ENCODE results near the gene RBBP8NL. TPM values are rescaled to one million over a fixed set of nuclear protein-coding genes. Genes with fewer than 3 reads are reported as not detected.
A peak's percentile ranks its signal among the peaks of the same experiment; 100 is the strongest.

The RBBP8NL gene
- total and polyA plus RNA-seq, 3 experiments from 2014 or later: not detected

DNA sequence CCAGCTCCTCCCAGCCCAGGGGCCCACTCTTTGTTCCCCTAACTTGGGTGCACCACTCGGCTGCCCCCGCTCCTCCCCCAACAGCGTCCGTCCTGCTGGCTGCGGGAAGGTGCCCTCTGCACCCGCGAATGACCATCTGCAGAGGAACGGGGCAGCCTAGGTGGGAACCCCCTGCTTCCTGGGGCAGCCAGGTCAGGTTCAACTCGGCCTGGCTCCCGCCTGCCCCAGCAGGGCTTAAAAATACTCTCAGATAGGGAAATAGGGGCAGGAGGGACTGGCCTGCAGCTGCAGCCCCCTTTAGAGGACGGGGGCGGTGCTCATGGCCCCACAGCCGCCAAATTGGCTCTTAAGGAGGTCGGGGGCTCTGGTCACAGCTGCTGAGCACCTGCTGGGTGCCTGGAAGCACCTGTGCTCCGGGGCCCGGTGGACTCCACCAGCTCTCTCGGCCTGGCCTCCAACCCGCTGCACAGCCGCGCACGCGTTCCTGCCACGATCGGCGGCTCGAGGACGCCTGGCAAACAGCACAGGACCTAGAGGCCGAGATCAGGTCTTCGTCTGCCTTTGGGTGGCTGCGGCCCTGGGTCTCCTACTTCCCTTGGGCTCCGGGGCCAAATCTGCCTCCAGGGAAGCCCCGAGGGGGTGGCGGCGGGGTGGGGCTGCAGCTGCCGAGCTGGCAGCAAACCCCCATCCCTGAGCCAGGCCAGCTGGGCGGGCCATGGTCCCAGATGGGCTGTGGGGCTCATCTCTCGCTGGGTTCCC lies 59.5 kb downstream of the RBBP8NL start:
- no peak overlapping the region for H3K27ac ChIP-seq (ENCODE audit: low read depth, low read length)
- H3K9me3 ChIP-seq (ENCODE audit: low read length): no peaks in the 10 kb centered on the region
- CTCF ChIA-PET: interaction anchor here (1.2 to 1.5 kb wide), 3 partner anchors 14 to 357 kb away, joined by 3 to 5 read pairs (median 5); no protein-coding TSS in a partner anchor

DNA sequence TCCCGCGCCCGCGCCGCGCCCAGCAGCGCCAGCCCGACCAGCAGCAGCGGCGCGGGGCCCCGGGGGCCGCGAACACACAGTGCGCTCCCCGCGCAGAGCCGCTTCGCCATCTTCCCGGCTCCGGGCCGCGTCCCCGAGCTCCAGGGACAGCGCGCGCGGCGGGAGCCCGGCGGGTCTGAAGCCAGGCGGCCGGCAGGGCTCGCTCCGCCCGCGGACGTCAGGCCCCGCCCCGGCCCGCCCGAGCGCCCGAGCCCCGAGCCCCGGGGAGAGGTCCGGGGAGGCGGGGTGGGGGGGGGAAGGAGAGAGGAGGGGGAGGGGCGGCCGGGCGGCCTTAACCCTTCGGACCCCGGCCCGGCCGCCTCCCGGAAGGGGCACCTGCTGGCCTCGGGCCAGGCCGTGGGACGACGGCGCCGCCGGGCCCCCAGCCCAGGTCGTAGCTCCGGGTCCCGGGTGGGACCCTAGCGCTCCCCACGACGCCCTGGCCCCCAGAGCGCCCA lies 60.2 kb downstream of the RBBP8NL start, which contains the start of gene LAMA5:
LAMA5 (minus strand) TSS at position 177 of the 497 bp plus-strand sequence; CDS start at position 110, 67 bp downstream.
- H3K9me3 Mint-ChIP-seq: no peaks in the 10 kb centered on the region
- no peaks in the 10 kb centered on the region for H3K9me3 ChIP-seq (ENCODE audit: low read length)
- peaks cover 22% of the 10 kb centered on the region for H3K27me3 ChIP-seq (ENCODE audit: insufficient read depth, low read length, poor library complexity, severe bottlenecking)
- no peak for DNase-seq
- peaks cover 18% of the 10 kb centered on the region for H3K4me1 ChIP-seq (ENCODE audit: insufficient read depth, low read length)
- H3K36me3 Mint-ChIP-seq: no peaks in the 10 kb centered on the region
- H3K4me3 ChIP-seq (ENCODE audit: low read length): no peak within 1 kb of the TSS
- peak within 1 kb of the TSS; percentile 61 for H3K27ac ChIP-seq (ENCODE audit: low read depth, low read length)
- H3K27ac Mint-ChIP-seq: peak within 1 kb of the TSS in 1 of 8 donors; percentile 29
- no peaks in the 10 kb centered on the region for H3K36me3 ChIP-seq (ENCODE audit: insufficient read depth, low read length)
- peaks cover 19 to 32% of the 10 kb centered on the region in 2 donors for H3K27me3 Mint-ChIP-seq
- POLR2A ChIA-PET: no interaction called here
- CTCF ChIA-PET: interaction anchor here (1.2 to 1.5 kb wide), 2 partner anchors 15 to 357 kb away, joined by 3 to 5 read pairs; no protein-coding TSS in a partner anchor
- H3K4me3 Mint-ChIP-seq: peak within 1 kb of the TSS in 6 of 7 donors; percentile 16 to 88 (median 68)
- peaks cover 0 to 8% (median 2%) of the 10 kb centered on the region in 3 donors for H3K4me1 Mint-ChIP-seq

More for the DNA sequence above, 59.5 kb downstream of the RBBP8NL start:
- Histone ChIP-seq H3K36me3 (ENCODE audit: insufficient read depth, low read length) (no peaks in the 10 kb centered on the region), H3K4me1 (ENCODE audit: insufficient read depth, low read length) (peaks cover 18% of the 10 kb centered on the region), H3K27me3 (ENCODE audit: insufficient read depth, low read length, poor library complexity, severe bottlenecking) (peaks cover 22% of the 10 kb centered on the region), H3K4me3 (ENCODE audit: low read length) (no peak overlapping the region)
- Mint-ChIP-seq H3K36me3 (no peaks in the 10 kb centered on the region), H3K4me3 (peak overlapping the region in 6 of 7 donors; percentile 45 to 88 (median 68)), H3K4me1 (peaks cover 0 to 8% (median 2%) of the 10 kb centered on the region in 3 donors), H3K27ac (no peak overlapping the region), H3K27me3 (peaks cover 15 to 30% of the 10 kb centered on the region in 2 donors), H3K9me3 (no peaks in the 10 kb centered on the region)
- POLR2A ChIA-PET: no interaction called here
- DNase-seq: peak in 1 of 5 donors; percentile 12

GRCh38 chr20:62366370-62367135 lies 60.8 kb downstream of the RBBP8NL start:
- H3K27me3 Mint-ChIP-seq: peaks cover 19 to 32% of the 10 kb centered on the region in 2 donors
- peaks cover 18% of the 10 kb centered on the region for H3K4me1 ChIP-seq (ENCODE audit: insufficient read depth, low read length)
- no peaks in the 10 kb centered on the region for H3K36me3 ChIP-seq (ENCODE audit: insufficient read depth, low read length)
- peak overlapping the region; percentile 61 for H3K27ac ChIP-seq (ENCODE audit: low read depth, low read length)
- DNase-seq: peak in 1 of 5 donors; percentile 11
- H3K9me3 Mint-ChIP-seq: no peaks in the 10 kb centered on the region
- H3K4me3 Mint-ChIP-seq: peak overlapping the region in 3 of 7 donors; percentile 13 to 29 (median 15)
- POLR2A ChIA-PET: no interaction called here
- CTCF ChIA-PET: interaction anchor here (1.2 to 1.5 kb wide), 2 partner anchors 16 to 356 kb away, joined by 3 to 5 read pairs; no protein-coding TSS in a partner anchor
- no peaks in the 10 kb centered on the region for H3K36me3 Mint-ChIP-seq
- H3K9me3 ChIP-seq (ENCODE audit: low read length): no peaks in the 10 kb centered on the region
- H3K4me3 ChIP-seq (ENCODE audit: low read length): no peak overlapping the region
- H3K27ac Mint-ChIP-seq: peak overlapping the region in 1 of 8 donors; percentile 29
- H3K4me1 Mint-ChIP-seq: peaks cover 0 to 8% (median 2%) of the 10 kb centered on the region in 3 donors
- peaks cover 22% of the 10 kb centered on the region for H3K27me3 ChIP-seq (ENCODE audit: insufficient read depth, low read length, poor library complexity, severe bottlenecking)

DNA sequence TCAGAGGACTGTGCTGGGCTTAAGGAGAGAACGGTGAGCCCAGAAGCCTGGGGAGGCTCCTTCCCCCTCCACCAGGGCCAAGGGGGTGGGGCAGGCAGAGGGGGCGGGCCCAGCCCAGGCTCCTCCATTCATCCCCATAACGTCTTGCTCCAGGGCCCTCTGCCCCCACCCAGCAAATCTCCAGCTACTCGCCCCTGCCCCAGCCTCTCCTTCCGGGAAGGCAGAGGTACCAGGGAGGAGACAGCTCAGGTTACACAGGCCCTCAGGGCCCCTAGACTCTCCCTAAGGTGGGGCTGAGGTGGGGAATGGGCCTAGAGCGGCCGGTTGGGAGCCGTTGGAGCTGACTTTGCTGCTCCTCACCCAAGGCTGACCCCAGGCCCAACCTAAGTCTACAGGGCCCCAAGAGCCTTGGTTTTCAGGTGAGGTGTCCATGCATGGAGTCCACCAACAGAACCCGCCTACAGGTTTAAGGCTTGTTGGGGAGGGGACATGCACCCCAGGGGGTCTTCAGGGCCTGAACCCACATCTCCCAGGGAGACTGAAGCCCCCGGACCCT lies 61.4 kb downstream of the RBBP8NL start:
- peaks cover 22% of the 10 kb centered on the region for H3K27me3 ChIP-seq (ENCODE audit: insufficient read depth, low read length, poor library complexity, severe bottlenecking)
- peak overlapping the region in 1 of 8 donors; percentile 29 for H3K27ac Mint-ChIP-seq
- H3K4me3 Mint-ChIP-seq: peak overlapping the region in 5 of 7 donors; percentile 12 to 73 (median 15)
- peaks cover 18% of the 10 kb centered on the region for H3K4me1 ChIP-seq (ENCODE audit: insufficient read depth, low read length)
- no peaks in the 10 kb centered on the region for H3K9me3 ChIP-seq (ENCODE audit: low read length)
- POLR2A ChIA-PET: no interaction called here
- H3K4me1 Mint-ChIP-seq: peaks cover 0 to 8% (median 2%) of the 10 kb centered on the region in 3 donors
- H3K36me3 ChIP-seq (ENCODE audit: insufficient read depth, low read length): no peaks in the 10 kb centered on the region
- H3K27me3 Mint-ChIP-seq: peaks cover 19 to 32% of the 10 kb centered on the region in 2 donors
- peak overlapping the region; percentile 61 for H3K27ac ChIP-seq (ENCODE audit: low read depth, low read length)
- no peaks in the 10 kb centered on the region for H3K9me3 Mint-ChIP-seq
- CTCF ChIA-PET: interaction anchor here (1.5 kb wide), 1 partner anchor 16 kb away, joined by 3 read pairs; no protein-coding TSS in a partner anchor
- H3K4me3 ChIP-seq (ENCODE audit: low read length): no peak overlapping the region
- no peak for DNase-seq
- H3K36me3 Mint-ChIP-seq: no peaks in the 10 kb centered on the region

- H3K9me3 Mint-ChIP-seq: no peaks in the 10 kb centered on the region
- peaks cover 0 to 8% (median 2%) of the 10 kb centered on the region in 3 donors for H3K4me1 Mint-ChIP-seq
- no peak overlapping the region for H3K27ac ChIP-seq (ENCODE audit: low read depth, low read length)
- ChIA-PET CTCF (interaction anchor here (1.9 kb wide), 1 partner anchor 18 kb away, joined by 5 read pairs; no protein-coding TSS in a partner anchor), POLR2A (no interaction called here)
- H3K36me3 ChIP-seq (ENCODE audit: insufficient read depth, low read length): no peaks in the 10 kb centered on the region
- peak overlapping the region in 5 of 7 donors; percentile 36 to 73 (median 46) for H3K4me3 Mint-ChIP-seq
- DNase-seq: no peak
- no peaks in the 10 kb centered on the region for H3K9me3 ChIP-seq (ENCODE audit: low read length)
- H3K27me3 Mint-ChIP-seq: peaks cover 19 to 32% of the 10 kb centered on the region in 2 donors
- peaks cover 22% of the 10 kb centered on the region for H3K27me3 ChIP-seq (ENCODE audit: insufficient read depth, low read length, poor library complexity, severe bottlenecking)
- H3K4me3 ChIP-seq (ENCODE audit: low read length): no peak overlapping the region
- peaks cover 18% of the 10 kb centered on the region for H3K4me1 ChIP-seq (ENCODE audit: insufficient read depth, low read length)
- no peak overlapping the region for H3K27ac Mint-ChIP-seq
- no peaks in the 10 kb centered on the region for H3K36me3 Mint-ChIP-seq
Measured at GRCh38 chr20:62364911-62365736, 62.2 kb downstream of the RBBP8NL start.

GRCh38 chr20:62363920-62364851 lies 63.2 kb downstream of the RBBP8NL start:
- no peaks in the 10 kb centered on the region for H3K36me3 Mint-ChIP-seq
- DNase-seq: no peak
- H3K36me3 ChIP-seq (ENCODE audit: insufficient read depth, low read length): no peaks in the 10 kb centered on the region
- H3K9me3 Mint-ChIP-seq: no peaks in the 10 kb centered on the region
- CTCF ChIA-PET: interaction anchor here (1.9 kb wide), 1 partner anchor 18 kb away, joined by 5 read pairs; no protein-coding TSS in a partner anchor
- POLR2A ChIA-PET: no interaction called here
- peaks cover 0 to 8% (median 2%) of the 10 kb centered on the region in 3 donors for H3K4me1 Mint-ChIP-seq
- peaks cover 14 to 27% of the 10 kb centered on the region in 2 donors for H3K27me3 Mint-ChIP-seq
- no peaks in the 10 kb centered on the region for H3K9me3 ChIP-seq (ENCODE audit: low read length)
- H3K27ac ChIP-seq (ENCODE audit: low read depth, low read length): no peak overlapping the region
- H3K4me3 ChIP-seq (ENCODE audit: low read length): no peak overlapping the region
- H3K4me3 Mint-ChIP-seq: no peak overlapping the region
- H3K4me1 ChIP-seq (ENCODE audit: insufficient read depth, low read length): peaks cover 18% of the 10 kb centered on the region
- no peak overlapping the region for H3K27ac Mint-ChIP-seq
- H3K27me3 ChIP-seq (ENCODE audit: insufficient read depth, low read length, poor library complexity, severe bottlenecking): peaks cover 18% of the 10 kb centered on the region
